ENCODE results near the gene OR56B1.
"Not testable (repeated sequence)": the region's sequence is repeated elsewhere in the genome, so short reads cannot be mapped to it uniquely, and the experiment has no call there.

OR56B1 gene

DNA sequence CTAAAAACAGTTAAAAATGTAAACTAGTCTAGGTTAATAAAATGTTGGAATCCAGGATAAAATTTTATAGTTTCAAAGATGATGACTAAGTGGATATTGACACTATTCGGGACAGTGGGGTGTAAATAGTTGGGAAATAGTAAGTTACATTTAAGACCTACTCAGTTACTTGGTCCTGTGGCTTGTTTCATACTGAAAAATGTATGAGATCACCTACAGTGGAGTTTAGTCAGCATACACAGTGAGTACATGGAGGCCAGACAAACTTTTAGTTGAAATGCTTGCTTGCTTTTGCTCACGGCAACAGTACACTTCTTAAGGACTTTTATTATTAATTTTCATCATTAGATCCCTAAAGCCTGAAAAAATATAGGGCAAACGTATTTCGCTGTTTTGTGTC lies 30.6 kb upstream of the OR56B1 start:
- Histone ChIP-seq H3K9me2 (replicated peaks; ENCODE audit: insufficient read depth, low read length) (no peaks in the 10 kb centered on the region), H3K4me3 (ENCODE audit: insufficient read depth, low read length, poor library complexity, severe bottlenecking) (no peak overlapping the region), H3K9ac (ENCODE audit: low read length) (no peak overlapping the region), H3K27ac (ENCODE audit: low read depth, low read length) (no peak overlapping the region), H3K27me3 (ENCODE audit: low read length) (no peaks in the 10 kb centered on the region), H2AFZ (ENCODE audit: low read depth, low read length, severe bottlenecking) (no peak overlapping the region), H3F3A (ENCODE audit: insufficient read depth) (peaks cover 3% of the 10 kb centered on the region; the same call in 1 of the 2 replicates), H3K4me2 (ENCODE audit: low read depth, low read length, poor library complexity, severe bottlenecking) (no peak overlapping the region), H3K9me3 (ENCODE audit: insufficient read depth, low read length) (no peaks in the 10 kb centered on the region), H3K79me2 (ENCODE audit: insufficient read depth, low read length) (no peaks in the 10 kb centered on the region; the same call in 1 of the 2 replicates), H3K36me3 (ENCODE audit: low read length) (peaks cover 63% of the 10 kb centered on the region), H4K20me1 (ENCODE audit: low read depth, low read length) (no peaks in the 10 kb centered on the region)
- TF ChIP-seq, protein P1, sequence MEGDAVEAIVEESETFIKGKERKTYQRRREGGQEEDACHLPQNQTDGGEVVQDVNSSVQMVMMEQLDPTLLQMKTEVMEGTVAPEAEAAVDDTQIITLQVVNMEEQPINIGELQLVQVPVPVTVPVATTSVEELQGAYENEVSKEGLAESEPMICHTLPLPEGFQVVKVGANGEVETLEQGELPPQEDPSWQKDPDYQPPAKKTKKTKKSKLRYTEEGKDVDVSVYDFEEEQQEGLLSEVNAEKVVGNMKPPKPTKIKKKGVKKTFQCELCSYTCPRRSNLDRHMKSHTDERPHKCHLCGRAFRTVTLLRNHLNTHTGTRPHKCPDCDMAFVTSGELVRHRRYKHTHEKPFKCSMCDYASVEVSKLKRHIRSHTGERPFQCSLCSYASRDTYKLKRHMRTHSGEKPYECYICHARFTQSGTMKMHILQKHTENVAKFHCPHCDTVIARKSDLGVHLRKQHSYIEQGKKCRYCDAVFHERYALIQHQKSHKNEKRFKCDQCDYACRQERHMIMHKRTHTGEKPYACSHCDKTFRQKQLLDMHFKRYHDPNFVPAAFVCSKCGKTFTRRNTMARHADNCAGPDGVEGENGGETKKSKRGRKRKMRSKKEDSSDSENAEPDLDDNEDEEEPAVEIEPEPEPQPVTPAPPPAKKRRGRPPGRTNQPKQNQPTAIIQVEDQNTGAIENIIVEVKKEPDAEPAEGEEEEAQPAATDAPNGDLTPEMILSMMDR (IDR thresholded peaks at IDR 0.05; ENCODE audit: insufficient read depth, low read length, poor library complexity, severe bottlenecking) = no peak
- no peak for TF ChIP-seq EZH2phosphoT487 (conservative IDR thresholded peaks at IDR 0.05; ENCODE audit: low read length)

DNA sequence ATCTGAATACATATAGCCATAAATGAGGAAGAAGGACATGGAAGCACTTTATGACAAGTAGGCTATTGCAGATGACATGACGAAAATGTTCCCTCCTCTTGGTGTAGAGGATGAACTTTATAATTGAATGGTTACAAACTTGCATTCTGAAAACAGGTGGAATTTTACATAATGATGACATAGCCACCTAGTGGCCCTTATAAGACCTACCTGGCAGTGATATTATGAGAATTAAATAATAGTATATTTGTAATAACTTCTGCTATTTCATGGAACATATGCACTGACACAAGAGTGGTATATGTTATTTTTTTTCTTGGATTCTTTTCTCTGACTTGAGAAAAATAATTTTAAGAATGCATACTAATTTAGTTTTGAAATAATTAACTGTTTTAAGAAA lies 23.7 kb upstream of the OR56B1 start:
- H3K36me3 ChIP-seq (ENCODE audit: low read length) = peaks cover 15% of the 10 kb centered on the region; the same call in 1 of the 2 replicates
- H3K27me3 ChIP-seq (ENCODE audit: low read length) = no peaks in the 10 kb centered on the region
- TF ChIP-seq, protein P1 (IDR thresholded peaks at IDR 0.05; ENCODE audit: insufficient read depth, low read length, poor library complexity, severe bottlenecking) = peak; percentile 79
- no peak for TF ChIP-seq EZH2phosphoT487 (conservative IDR thresholded peaks at IDR 0.05; ENCODE audit: low read length)
- no peaks in the 10 kb centered on the region for H3K79me2 ChIP-seq (ENCODE audit: insufficient read depth, low read length)
- no peaks in the 10 kb centered on the region for H3K9me3 ChIP-seq (ENCODE audit: insufficient read depth, low read length)
- H3K27ac ChIP-seq (ENCODE audit: low read depth, low read length) = no peak overlapping the region
- H4K20me1 ChIP-seq (ENCODE audit: low read depth, low read length) = no peaks in the 10 kb centered on the region
- no peaks in the 10 kb centered on the region for H3F3A ChIP-seq (ENCODE audit: insufficient read depth)
- H3K9me2 ChIP-seq (replicated peaks; ENCODE audit: insufficient read depth, low read length) = no peaks in the 10 kb centered on the region
- H3K4me2 ChIP-seq (ENCODE audit: low read depth, low read length, poor library complexity, severe bottlenecking) = no peak overlapping the region
- no peak overlapping the region for H3K9ac ChIP-seq (ENCODE audit: low read length)
- H2AFZ ChIP-seq (ENCODE audit: low read depth, low read length, severe bottlenecking) = no peak overlapping the region
- no peak overlapping the region for H3K4me3 ChIP-seq (ENCODE audit: insufficient read depth, low read length, poor library complexity, severe bottlenecking)

DNA sequence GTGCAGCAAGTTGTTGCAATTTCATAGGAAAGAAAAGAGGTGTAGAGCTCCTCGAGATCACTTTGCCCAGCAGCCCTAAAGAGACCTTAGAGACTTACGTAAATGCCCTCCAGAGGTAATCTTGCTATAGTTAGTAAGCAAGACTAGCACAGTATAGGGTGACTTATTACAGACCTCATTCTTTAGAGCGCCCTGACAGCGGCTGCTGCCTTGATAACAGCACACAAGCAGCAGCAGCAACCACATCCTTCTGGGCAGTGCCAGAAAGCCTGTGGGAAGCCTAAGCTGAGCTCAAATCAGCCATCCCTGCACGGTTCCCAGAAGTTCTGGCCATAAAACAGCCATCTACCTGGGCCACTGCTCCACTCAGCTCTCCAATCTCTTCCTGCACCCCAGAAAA lies 22.6 kb upstream of the OR56B1 start:
- Histone ChIP-seq H4K20me1 (ENCODE audit: low read depth, low read length) (no peaks in the 10 kb centered on the region), H3K9me3 (ENCODE audit: insufficient read depth, low read length) (no peaks in the 10 kb centered on the region), H3K9me2 (replicated peaks; ENCODE audit: insufficient read depth, low read length) (no peaks in the 10 kb centered on the region), H3K9ac (ENCODE audit: low read length) (no peak overlapping the region), H3K36me3 (ENCODE audit: low read length) (peaks cover 12% of the 10 kb centered on the region; the same call in 1 of the 2 replicates), H3K4me3 (ENCODE audit: insufficient read depth, low read length, poor library complexity, severe bottlenecking) (no peak overlapping the region), H2AFZ (ENCODE audit: low read depth, low read length, severe bottlenecking) (no peak overlapping the region), H3K4me2 (ENCODE audit: low read depth, low read length, poor library complexity, severe bottlenecking) (no peak overlapping the region), H3K27ac (ENCODE audit: low read depth, low read length) (no peak overlapping the region), H3K79me2 (ENCODE audit: insufficient read depth, low read length) (no peaks in the 10 kb centered on the region), H3F3A (ENCODE audit: insufficient read depth) (no peaks in the 10 kb centered on the region), H3K27me3 (ENCODE audit: low read length) (no peaks in the 10 kb centered on the region)
- TF ChIP-seq, protein P1 (IDR thresholded peaks at IDR 0.05; ENCODE audit: insufficient read depth, low read length, poor library complexity, severe bottlenecking) = no peak
- TF ChIP-seq EZH2phosphoT487 (conservative IDR thresholded peaks at IDR 0.05; ENCODE audit: low read length) = no peak

DNA sequence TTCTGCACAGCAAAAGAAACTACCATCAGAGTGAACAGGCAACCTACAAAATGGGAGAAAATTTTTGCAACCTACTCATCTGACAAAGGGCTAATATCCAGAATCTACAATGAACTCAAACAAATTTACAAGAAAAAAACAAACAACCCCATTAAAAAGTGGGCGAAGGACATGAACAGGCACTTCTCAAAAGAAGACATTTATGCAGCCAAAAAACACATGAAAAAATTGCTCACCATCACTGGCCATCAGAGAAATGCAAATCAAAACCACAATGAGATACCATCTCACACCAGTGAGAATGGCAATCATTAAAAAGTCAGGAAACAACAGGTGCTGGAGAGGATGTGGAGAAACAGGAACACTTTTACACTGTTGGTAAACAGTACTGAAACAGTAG lies 19.7 kb upstream of the OR56B1 start:
- H3F3A ChIP-seq (ENCODE audit: insufficient read depth); H2AFZ ChIP-seq (ENCODE audit: low read depth, low read length, severe bottlenecking); H3K9me2 ChIP-seq (replicated peaks; ENCODE audit: insufficient read depth, low read length); H3K36me3 ChIP-seq (ENCODE audit: low read length); H3K4me3 ChIP-seq (ENCODE audit: insufficient read depth, low read length, poor library complexity, severe bottlenecking); H3K27me3 ChIP-seq (ENCODE audit: low read length); H3K27ac ChIP-seq (ENCODE audit: low read depth, low read length); H3K9ac ChIP-seq (ENCODE audit: low read length); H3K79me2 ChIP-seq (ENCODE audit: insufficient read depth, low read length); H3K4me2 ChIP-seq (ENCODE audit: low read depth, low read length, poor library complexity, severe bottlenecking); H3K9me3 ChIP-seq (ENCODE audit: insufficient read depth, low read length); H4K20me1 ChIP-seq (ENCODE audit: low read depth, low read length): not testable (repeated sequence)

Measured in SU-DHL-6 (cell line).